HG02870 (cell line): Measurements from ENCODE around the gene KDR.

Experiments used
- ATAC-seq: cut with Tn5 transposase; IDR thresholded peaks from one replicate; pipeline ENCODE4 v1.9.1; 2021; ENCODE audit warnings: mild to moderate bottlenecking, moderate library complexity; ENCODE audit not compliant: unreplicated experiment

KDR gene

GRCh38 chr4:55080174-55080865, 45.1 kb downstream of the KDR start:
- ATAC-seq, result no peak

- ATAC-seq, result no peak
Observed at GRCh38 chr4:55079451-55080173, 45.8 kb downstream of the KDR start.

GRCh38 chr4:55078987-55079386, 46.4 kb downstream of the KDR start:
- ATAC-seq, result no peak

- no peak for ATAC-seq
Observed at GRCh38 chr4:55077577-55077976, 47.8 kb downstream of the KDR start.

- no peak for ATAC-seq
Observed at GRCh38 chr4:55075823-55076716, 49.3 kb downstream of the KDR start.

- ATAC-seq, result no peak
Observed at GRCh38 chr4:55075376-55075775, 50.0 kb downstream of the KDR start.

- no peak for ATAC-seq
Observed at GRCh38 chr4:55074386-55074785, 51.0 kb downstream of the KDR start.

- no peak for ATAC-seq
Observed at GRCh38 chr4:55071951-55072350, 53.4 kb downstream of the KDR start.

GRCh38 chr4:55069248-55069647, 56.1 kb downstream of the KDR start:
- no peak for ATAC-seq

- no peak for ATAC-seq
Observed at GRCh38 chr4:55068522-55068921, 56.9 kb downstream of the KDR start.

GRCh38 chr4:55066018-55066417, 59.4 kb downstream of the KDR start:
- no peak for ATAC-seq

- no peak for ATAC-seq
Observed at GRCh38 chr4:55055529-55055928, 69.9 kb downstream of the KDR start.

GRCh38 chr4:55051532-55051931, 73.9 kb downstream of the KDR start:
- no peak for ATAC-seq

GRCh38 chr4:55050418-55050950, 74.9 kb downstream of the KDR start:
- ATAC-seq, result no peak

GRCh38 chr4:55038176-55038890, 87.1 kb downstream of the KDR start:
- ATAC-seq, result no peak

GRCh38 chr4:55037728-55038127, 87.7 kb downstream of the KDR start:
- ATAC-seq, result no peak

- ATAC-seq, result no peak
Observed at GRCh38 chr4:55036405-55036804, 89.0 kb downstream of the KDR start.

- ATAC-seq, result no peak
Observed at GRCh38 chr4:55035892-55036291, 89.5 kb downstream of the KDR start.

- ATAC-seq, result no peak
Observed at GRCh38 chr4:55033296-55033695, 92.1 kb downstream of the KDR start.

GRCh38 chr4:55032788-55033187, 92.6 kb downstream of the KDR start:
- ATAC-seq, result no peak

- ATAC-seq, result no peak
Observed at GRCh38 chr4:55032179-55032578, 93.2 kb downstream of the KDR start.
